NOMO-1 treated with DMSO at 0.1 percent for 48 hours (cell line): ENCODE results near the gene IDH3A.

Source experiments
- DNase-seq: peaks from one replicate; lab custom pipeline; 2025; ENCODE audit not compliant: unreplicated experiment; lab: John Stamatoyannopoulos, UW

The IDH3A gene

GRCh38 chr15:78149068-78149804 lies at the start of gene IDH3A:
Gene IDH3A, plus strand, starts transcription at chr15:78149362. Its CDS starts 42 bp downstream, at chr15:78149404.
- peak; percentile 93 for DNase-seq

- DNase-seq: no peak
Measured at GRCh38 chr15:78100886-78101285, 48.3 kb upstream of the IDH3A start.

GRCh38 chr15:78101423-78102105 lies 47.6 kb upstream of the IDH3A start:
- no peak for DNase-seq

GRCh38 chr15:78102211-78102610 lies 47.0 kb upstream of the IDH3A start:
- DNase-seq: no peak

GRCh38 chr15:78102741-78103140 lies 46.4 kb upstream of the IDH3A start:
- no peak for DNase-seq

- DNase-seq: peak; percentile 43
Measured at GRCh38 chr15:78103406-78104118, 45.6 kb upstream of the IDH3A start.

- DNase-seq: no peak
Measured at GRCh38 chr15:78104119-78104479, 45.1 kb upstream of the IDH3A start.

GRCh38 chr15:78104566-78105475 lies 44.3 kb upstream of the IDH3A start:
- DNase-seq: no peak

GRCh38 chr15:78105476-78106241 lies 43.5 kb upstream of the IDH3A start:
- no peak for DNase-seq

GRCh38 chr15:78107471-78107870 lies 41.7 kb upstream of the IDH3A start:
- no peak for DNase-seq

GRCh38 chr15:78108300-78109084 lies 40.7 kb upstream of the IDH3A start:
- peak; percentile 86 for DNase-seq

GRCh38 chr15:78109156-78109555 lies 40.0 kb upstream of the IDH3A start:
- DNase-seq: no peak

- DNase-seq: no peak
Measured at GRCh38 chr15:78110096-78110495, 39.1 kb upstream of the IDH3A start.

GRCh38 chr15:78110916-78111475 lies 38.2 kb upstream of the IDH3A start:
- DNase-seq: no peak

- no peak for DNase-seq
Measured at GRCh38 chr15:78111788-78112187, 37.4 kb upstream of the IDH3A start.

GRCh38 chr15:78112551-78112950 lies 36.6 kb upstream of the IDH3A start:
- no peak for DNase-seq

- DNase-seq: no peak
Measured at GRCh38 chr15:78120523-78120922, 28.6 kb upstream of the IDH3A start.

GRCh38 chr15:78125267-78125666 lies 23.9 kb upstream of the IDH3A start:
- no peak for DNase-seq

- no peak for DNase-seq
Measured at GRCh38 chr15:78127882-78128281, 21.3 kb upstream of the IDH3A start.
